ENCODE results near the gene EPM2A.

Gene EPM2A

DNA sequence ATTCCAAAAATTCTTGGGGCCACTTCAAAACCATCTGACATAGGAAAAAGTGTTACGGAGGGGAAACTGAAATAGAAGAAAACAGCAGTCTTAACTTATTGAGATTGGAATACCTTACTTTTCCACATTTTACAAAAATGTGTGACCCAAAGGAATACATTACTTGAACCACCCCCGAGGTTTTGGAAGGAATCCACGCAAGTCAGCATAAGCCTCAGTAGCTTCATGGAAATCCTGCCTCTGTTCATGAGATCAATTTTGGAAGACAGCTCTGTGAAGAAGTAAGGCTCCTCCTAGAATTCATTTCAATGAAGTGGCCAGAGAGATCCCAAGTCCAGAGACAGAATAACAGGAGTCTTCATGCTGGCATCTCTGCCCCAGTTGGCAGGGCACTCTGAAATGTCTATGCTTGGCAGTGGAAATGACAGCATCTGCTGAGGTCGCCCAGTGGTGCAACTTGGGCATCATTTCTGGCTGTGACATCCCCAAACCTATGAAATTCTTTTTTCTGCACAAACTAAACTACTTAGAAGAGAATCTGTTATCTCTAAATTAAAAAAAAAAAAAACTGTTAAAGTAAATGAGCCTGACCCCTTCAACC, 132.5 kb downstream of the EPM2A start:
- DNase-seq (ENCODE audit: low spot score), result no peak

- DNase-seq (ENCODE audit: low spot score), result no peak
Observed at GRCh38 chr6:145601397-145601796, 133.9 kb downstream of the EPM2A start.

- DNase-seq (ENCODE audit: low spot score), result no peak
Observed at GRCh38 chr6:145600299-145600698, 135.0 kb downstream of the EPM2A start.

DNA sequence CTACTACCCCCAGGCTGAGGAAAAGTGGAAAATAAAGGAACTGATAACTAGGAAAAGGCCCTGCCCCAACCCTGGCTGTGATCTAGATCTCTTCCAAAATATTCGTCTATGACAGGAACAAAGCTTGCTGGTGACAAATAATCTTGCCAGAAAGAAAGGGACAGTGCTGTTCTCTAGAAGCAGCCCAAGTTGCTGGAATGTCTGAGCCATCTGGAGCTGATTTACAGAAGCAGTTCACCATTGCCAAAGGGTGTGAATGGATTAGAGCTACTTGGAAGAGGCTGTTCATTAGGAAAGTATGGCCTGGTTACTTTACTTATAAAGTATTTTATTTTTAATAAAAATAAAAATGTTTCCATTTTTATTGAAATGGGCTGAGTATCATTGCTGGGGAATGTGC, 146.3 kb downstream of the EPM2A start:
- no peak for DNase-seq (ENCODE audit: low spot score)

GRCh38 chr6:145587334-145587733, 148.0 kb downstream of the EPM2A start:
- no peak for DNase-seq (ENCODE audit: low spot score)

DNA sequence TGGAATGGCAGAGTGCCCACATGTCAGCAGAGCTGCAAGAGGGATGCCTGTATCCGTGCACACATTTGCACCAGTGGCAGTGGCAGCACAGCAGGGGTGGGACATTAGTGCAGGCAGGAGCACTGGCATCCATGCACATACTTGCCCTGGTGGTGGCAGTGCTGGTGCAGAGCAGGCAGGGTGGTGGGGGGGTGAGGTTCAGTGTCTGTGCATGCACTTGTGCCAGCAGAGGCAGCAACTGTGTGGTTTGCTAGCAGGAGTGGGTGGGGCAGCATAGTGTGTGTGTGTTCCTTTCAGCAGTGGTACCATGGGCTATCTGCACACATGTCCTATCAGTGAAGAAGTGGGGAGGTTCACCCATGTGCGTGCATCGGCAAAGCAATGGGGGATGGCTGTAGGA, 151.6 kb downstream of the EPM2A start:
- DNase-seq (ENCODE audit: low spot score), result no peak
